Activated T-helper 9 cell treated with anti-CD3 and anti-CD28 coated beads, Interleukin-2, amount 50 U/mL, for 16 hours (primary cell): ENCODE results near the gene NCAM1.
"Not testable (repeated sequence)": the region's sequence is repeated elsewhere in the genome, so short reads cannot be mapped to it uniquely, and the experiment has no call there.

Experiments
- DNase-seq: peaks from one replicate; pipeline ENCODE4 v3.0.0-alpha.2; 2020; ENCODE audit warnings: low read depth

NCAM1 gene

DNA sequence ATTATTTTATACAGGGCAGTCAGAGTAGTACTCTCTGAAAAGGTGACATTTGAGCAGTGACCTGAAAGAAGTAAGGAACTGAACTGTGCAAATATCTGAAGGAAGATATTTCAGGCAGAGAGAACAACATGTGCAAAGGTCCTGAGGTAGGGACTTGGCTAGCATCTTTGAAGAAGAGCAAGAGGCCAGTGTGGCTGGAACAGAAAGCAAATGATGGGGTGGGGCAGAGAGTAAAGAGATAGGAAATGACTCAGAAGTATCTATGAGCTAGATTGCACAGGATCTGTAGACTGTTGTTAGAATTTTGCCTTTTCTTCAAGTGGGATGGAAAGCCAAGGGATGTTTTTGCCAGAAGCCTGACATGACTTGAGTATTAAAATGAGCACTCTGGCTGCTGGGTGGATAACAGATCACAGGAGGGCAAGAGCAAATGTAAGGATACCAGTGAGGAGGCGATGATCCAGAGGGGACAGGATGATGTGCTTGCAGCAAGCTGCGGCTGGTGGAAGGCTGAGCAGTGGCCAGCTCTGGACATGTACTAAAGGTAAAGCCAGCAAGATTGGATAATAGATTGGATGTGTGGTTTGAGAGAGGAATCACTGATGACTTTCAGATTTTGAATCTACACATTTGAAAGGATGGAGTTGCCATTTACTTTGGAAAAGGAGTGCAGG, 320.0 kb downstream of the NCAM1 start:
- no peak for DNase-seq

DNA sequence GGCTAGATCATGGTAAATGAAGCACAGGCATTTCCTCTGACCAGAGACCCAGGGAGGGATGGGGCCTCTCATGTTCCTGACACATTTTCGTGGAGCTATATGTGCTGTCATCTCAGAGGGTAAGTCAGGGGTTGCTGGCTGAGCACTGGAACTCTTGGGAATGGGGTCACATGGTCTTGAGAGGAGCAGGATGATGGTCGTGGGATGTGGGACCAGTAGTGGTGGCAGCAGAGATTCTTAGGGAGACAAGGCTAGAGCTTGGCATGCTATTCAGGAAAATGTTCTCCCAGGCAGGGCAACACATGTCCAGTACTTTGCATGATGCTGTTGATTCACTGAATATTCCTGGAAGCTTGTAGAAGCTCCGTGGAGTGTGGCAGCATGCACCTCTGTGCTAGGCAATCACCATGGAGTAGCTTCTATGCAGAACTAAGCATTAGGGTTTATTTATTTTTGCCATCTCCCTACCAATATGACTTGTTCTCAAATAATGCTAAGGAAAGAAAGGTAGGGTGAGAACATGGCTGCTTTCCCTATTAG, 321.7 kb downstream of the NCAM1 start:
- DNase-seq, result no peak

DNA sequence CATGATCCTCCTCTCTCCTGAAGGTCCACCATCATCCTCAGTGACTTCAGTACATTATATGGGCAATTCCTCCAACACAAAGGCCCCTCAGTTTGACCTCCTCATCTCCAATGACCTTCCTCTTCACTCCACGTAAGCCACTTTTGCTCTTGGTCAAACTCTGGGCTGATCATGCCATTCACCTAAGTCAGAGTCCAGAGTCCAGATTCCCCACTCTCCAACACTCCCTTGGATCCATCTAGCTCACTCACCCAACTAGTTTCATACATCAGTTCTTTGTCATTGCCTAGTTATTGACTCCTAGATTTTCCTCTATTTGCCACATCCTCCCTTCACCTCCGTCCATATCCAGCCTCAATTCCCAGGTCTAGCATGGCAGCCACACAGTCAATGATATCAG, 322.7 kb downstream of the NCAM1 start:
- DNase-seq, result no peak

DNA sequence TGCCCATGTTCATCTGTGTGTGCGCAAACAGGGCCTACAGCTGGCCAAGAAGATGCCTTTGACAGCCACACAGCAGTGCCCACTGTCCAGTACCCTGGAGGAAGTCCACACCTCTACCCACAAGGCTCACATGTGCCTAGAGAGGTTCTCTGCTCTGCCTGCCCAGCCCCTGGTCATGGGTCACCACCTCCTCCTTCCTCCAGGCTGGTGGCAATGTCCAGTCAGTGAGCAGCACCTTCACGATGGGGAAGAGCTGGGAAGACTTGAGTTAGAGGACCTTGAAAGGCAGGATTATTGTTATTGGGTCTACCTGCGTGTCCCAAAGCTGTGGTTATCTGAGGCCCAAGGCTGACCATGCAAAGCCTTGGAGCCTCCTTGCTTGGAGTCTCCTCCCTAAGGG, 324.8 kb downstream of the NCAM1 start:
- DNase-seq, result no peak

DNA sequence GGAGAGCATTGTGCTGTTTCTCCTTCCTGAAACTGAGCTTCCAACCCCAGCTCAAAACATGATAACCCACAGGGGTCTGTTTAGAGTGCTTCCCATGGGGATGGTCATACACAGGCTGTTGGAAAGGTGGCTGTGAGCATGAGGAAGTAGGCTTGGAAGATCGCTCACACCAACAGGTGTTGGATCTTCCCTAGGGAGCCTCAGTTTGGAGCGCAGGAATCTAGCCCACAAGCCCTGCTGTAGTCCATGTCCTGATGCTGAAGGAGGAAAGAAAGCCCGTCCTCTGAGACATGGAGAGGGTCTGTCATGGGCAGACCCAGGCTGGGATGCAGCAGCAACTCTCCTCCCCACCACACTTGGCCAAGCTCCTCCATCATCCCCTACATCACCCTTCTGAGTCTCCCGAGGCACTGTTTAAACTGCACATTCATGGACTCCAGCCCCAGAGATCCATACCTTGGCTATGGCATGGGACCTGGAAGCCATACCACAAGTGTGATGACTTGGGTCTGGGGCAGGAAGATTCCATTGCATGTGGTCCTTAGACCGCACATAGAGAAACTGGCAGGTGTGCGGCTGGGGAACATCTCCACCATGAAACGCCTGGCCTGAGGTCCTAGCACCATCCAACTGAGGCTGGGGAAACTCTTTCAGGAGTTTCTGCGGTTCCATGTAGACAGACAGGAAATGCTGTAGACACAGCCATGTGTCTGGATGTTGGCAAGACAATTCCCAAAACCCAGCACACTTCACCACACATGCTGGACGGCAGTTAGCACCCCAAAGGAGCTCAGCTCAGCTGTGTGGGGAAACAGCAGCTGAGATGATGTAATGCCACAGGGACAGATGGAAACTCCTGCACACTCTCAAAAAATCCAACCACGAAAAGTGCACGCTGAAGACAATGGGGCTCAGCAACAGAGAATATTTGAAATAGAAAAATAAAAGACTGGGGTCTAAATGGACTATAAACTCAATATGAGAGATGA, 325.6 kb downstream of the NCAM1 start:
- no peak for DNase-seq

DNA sequence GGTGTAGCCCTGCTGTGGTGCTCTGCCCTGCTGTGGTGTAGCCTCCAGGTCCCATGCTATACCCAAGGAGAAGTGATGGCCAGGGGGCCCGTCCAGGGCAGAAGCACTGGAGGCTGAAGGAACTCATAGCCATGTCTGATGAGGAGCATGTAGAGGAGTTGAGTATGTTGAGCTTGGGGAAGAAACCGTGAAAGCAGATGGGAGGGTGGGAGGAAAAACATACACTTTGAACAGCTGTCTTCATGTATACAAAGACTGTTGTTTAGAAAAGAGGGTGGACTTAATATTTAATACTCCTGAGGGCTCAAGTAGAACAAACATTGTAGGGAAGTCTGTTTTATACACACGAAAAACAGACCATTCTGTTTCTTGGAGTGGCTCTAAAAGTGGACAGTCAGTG, 326.6 kb downstream of the NCAM1 start:
- no peak for DNase-seq

DNA sequence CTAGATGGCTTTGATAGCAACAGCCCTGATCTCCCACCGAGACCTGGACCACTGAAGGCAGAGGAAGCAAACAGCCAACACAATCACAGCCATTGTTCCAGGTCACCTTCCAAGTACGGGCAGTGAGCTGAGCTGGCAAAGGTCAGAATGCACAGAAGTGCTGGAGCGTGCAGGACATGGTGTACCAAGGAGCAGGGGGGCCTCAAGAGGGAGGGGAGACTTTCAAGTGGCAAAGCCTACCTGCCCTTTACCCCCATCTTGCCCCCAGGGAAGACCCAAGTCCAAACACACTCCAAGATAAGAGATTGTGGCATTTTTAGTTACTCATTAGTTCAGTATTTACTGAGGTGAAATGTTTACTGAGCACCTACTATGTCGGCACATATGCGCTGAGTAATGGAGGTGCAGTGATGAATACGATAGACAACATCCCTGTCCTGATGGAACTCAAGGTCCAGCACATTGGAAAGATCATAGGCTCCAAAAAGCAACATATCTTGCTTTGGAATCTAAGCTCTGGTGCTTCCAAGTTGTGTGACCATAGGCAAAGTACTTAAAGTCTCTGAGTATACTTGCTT, 327.2 kb downstream of the NCAM1 start:
- DNase-seq, result no peak

DNA sequence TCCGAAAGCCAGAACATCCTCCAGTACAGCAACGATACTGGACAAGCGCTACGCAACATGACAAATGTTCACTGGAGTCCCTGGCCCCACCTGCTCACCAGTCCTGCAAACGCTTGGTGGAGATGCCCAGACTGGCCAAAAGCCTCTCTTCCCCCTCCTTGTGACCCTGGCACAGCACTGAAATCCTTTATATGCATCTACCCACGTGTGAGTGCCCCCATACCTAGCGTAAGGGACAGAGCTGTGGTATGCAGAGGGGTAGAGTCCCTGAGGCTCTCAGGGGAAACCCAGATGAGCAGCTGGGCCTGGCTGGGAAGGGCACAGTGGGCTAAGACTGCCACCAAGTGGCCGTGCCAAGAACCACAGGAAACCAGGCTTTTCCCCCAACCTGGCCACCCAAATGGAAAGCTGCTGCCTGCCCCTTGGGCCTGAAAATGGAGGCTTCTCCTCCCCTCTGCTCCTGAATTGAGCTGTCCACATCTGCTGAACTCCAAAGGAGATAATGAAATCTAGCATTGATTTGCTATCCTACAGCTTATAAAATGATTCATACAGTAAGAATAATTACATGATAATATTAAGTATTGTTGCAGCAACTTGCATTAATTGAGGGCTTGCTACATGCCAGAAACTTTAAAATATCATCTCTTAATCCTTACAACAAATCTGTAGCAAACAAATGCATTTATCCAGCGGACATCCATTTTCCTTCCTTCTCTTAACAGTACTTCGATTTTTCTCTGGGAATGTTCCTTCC, 328.4 kb downstream of the NCAM1 start:
- peak; percentile 38 for DNase-seq

DNA sequence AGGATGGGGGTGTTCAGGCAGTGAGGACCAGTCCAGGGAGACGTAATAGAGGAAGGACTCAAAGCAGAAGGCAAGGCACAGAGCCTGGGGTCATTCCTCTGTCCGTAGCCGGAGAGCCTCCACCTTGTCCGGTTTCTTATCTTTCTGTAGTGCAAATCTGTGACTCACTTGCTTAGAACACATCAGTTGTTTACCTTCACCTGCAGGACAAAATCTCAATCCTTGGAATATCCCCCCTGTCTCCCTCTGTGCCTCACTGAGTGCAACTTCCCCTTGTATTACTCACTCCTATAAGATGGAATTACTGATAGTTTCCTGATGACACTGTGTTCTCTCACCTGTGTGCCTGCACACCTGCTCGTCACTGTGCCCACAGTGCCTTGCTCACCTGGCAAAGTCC, 332.7 kb downstream of the NCAM1 start:
- no peak for DNase-seq

DNA sequence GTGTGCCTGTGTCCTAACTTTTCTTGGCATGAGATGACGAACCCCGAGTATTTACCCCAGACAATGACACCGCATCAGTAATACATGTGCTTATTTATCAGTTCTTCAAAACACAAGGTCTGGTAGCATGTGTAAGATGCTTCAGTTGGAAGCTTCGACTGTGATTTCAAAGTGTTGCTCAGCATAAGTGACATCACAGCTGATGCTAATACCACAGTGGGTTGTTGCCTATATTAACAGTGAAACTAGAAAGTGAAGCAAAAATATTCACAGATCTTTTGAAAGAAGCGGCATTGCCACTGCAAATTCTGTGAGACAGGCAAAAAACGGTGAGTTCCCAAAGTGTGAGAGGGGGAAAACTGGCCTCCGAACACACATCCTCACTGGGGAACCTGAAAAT, 334.8 kb downstream of the NCAM1 start:
- no peak for DNase-seq

DNA sequence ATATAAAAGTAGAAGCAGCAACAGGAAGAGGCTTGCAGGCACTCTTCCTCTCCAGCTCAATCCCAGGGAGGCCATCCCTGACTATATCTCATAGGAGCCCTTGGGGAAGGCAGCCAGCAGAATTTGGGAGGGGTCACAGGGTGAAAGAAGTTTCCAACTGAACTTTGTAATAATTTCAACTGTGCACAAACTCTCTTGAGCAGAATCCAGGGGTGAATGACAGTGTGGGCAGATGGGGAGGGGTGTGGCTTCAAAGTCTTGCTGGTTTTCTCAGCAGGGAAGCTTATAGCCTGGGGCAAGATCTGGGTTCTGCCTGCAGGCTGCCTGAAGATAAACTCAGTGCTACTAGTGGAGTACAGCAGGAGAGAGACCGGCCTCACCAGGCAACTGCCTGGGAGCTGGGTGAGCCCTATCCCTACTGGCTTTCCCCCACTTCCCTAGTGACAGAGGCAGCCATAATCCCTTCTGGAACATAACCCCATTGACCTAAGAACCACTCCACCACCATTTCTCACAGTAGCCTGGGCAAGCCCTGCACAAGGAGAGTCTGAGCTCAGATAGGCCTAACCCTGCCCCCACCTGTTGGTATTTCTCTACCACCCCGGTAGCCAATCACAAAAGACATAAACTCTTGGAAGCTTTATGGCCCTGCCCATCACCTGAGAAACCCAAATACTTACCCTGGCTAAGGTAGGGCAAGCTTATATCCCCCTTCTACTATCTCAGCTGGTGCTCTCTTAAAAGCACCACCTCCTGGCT, 335.4 kb downstream of the NCAM1 start:
- no peak for DNase-seq

DNA sequence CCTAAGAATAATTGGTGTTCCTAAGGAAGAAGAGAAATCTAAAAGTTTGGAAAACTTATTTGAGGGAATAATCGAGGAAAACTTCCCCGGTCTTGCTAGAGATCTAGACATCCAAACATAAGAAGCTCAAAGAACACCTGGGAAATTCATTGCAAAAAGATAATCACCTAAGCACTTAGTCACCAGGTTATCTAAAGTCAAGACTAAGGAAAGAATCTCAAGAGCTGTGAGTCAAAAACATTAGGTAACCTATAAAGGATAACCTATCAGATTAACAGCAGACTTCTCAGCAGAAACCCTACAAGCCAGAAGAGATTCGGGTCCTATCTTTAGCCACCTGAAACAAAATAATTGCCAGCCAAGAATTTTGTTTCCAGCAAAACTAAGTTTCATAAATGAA, 337.3 kb downstream of the NCAM1 start:
- not testable (repeated sequence) for DNase-seq

DNA sequence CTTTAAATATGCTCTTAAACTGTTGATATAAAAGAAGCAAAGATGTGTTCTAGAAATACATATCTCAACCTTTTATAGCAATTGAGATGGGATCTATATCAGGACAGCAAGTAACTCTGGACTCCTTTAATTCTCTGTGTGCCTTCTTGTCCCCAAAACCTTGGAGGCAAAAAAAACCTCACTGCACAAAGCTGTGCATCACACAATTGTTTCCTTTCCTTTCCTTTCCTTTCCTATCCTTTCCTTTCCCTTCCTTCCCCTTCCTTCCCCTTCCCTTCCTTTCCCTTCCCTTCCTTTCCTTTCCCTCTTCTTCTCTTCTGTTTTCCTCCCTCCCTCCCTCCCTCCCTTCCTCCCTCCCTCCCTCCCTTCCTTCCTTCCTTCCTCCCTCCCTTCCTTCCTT, 343.7 kb downstream of the NCAM1 start:
- no peak for DNase-seq

DNA sequence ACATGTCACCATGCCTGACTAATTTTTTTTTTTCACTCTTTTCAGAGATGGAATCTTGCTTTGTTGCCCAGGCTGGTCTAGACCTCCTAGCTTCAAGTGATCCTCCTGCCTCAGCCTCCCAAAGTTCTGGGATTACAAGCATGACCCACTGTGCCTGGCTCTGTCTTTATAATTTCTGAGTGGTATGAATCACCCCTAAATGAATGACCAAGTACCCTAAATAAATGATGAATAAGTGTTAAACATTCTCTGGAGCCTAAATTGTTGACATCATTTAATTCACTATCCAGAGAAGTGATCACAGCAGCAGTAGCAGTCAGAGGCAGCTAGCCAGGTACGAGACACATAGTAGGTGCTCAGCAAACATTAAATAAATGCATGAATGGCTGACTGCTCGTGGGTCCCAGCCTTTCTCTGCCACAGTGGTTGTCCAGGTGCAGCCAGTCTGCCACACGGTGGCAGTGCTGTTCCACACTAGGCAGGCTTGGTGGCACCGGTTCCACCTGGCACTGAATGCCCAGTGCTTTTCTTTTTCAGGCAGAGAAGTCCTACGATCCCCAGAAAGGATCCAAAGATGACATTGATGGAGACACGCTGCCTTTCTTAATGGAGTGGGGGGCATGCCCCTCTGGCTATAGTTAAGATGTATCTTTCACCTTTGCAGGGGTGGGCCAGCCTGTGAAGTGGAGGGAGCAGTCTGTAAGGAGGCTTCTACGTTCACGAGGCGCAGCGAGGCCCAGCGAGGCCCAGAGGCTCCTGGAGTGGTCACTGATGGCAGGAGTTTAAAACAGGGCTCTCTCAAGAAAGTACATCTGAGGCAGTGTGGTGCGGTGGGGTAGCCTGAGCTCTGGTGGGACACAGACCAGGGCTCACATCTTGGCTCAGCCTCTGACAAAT, 344.5 kb downstream of the NCAM1 start:
- DNase-seq, result peak; percentile 57

DNA sequence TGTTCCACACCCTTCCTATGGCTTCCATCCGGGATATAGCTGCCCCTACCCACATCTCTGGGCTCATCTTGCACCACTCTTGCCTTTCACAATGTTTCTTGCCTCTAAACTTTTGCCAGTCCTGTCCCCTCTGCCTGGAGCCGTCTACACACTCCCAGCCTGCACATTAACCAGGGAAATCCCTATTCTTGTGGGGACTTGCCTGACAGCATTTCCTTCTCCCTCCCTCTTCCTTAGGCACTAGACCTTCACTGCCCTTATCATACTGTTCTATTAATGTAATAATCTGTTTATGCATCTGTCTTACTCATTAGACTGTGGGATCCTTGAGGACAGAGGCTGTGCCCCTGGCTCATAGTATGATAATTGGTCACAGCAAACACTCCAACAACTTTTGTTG, 347.4 kb downstream of the NCAM1 start:
- no peak for DNase-seq

DNA sequence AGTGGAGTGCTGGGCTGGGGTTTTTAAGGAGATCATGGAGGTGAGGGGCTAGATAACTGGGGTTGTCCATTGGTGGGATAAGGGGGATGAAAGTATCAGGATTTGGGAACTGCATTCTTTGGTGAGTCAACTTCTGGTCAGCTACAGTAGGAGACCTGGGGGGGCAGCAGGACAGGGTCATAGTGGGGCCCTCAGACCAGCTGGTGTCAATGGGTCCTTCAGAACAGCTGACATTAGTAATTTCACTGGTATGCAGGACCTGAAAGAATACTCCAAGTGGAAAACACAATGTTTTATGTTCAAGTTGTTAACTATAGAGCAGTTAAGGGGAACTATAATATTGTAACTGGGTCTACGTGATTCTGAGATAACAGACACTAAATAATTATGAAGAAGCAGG, 350.3 kb downstream of the NCAM1 start:
- no peak for DNase-seq

DNA sequence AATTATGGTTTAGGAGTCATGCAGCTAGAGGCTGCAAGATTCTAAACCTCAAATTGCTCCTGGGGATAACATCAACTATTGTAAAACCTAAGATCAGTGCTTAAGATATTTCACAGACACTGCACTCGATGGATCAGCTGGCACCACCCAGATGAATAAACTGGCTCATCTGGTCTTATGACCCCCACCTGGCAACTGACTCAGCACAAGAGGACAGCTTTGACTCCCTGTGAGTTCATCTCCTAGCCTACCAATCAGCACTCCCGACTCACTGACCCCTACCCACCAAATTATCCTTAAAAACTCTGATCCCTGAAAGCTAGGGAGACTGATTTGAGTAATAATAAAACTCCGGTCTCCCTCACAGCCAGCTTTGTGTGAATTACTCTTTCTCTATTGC, 352.4 kb downstream of the NCAM1 start:
- no peak for DNase-seq

DNA sequence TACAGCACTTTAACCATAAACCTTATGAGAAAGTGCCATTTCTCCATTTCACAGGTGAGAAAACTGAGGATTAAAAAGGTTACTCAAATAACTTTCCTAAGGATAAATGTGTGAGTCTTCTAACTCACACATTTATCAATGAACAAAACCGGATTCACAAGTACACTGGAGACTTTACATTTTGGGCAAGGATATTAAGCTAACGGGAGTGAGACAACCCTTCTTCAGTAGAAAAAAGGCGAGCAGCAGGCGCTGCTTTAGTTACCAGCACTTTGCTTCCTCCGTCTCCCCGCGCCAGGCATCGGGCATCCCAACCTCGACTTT, 352.8 kb downstream of the NCAM1 start:
- no peak for DNase-seq

DNA sequence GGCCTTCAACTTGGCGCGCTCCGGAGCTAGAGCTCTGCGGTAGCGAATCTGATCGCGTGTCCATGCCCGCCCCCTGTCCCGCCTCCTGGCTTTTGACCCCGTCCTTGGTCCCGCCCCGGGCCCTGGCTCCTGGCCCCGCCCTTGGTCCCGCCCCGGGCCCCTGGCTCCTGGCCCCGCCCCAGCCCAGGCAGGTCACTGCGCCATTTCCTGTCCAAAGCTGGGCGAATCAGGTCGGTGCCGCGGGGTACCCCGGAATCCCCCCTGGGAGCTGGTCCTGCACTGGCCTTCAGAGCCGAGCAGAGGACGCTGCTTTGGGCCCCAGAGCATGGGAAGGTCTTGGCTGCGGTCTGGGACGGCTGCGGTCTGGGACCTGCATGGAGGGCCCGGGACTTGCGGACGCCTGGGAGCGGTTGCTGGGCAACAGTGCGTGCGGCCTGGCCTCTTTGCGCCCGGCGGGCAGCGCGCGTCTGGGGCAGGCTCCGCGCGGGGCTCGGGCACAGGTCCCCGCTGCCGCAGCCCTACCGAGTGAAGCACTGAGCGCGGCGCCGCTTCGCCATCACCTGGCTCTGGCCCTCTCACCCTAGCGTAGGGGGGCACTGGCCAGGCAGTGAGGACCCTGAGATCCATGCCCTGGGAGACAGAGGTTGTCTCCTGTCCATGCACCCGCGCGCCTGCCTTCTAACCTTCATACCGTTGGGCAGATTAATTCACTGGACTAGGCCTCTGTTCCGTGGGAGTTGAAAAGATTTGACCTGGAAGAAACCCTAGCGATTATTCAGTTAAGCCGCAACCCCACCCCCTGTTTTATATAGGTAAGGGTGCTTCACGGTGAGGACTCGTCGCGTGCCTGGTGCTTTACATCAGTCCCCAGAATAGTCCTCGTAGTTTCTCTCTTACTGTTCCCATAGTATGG, 353.4 kb downstream of the NCAM1 start, which contains the start of gene TTC12:
TSS of gene TTC12 (plus strand) at position 195 of the 913 bp plus-strand sequence. CDS start 1,675 bp downstream, outside the sequence.
- peak; percentile 90 for DNase-seq
